NB4 (cell line): Measurements from ENCODE around the gene IL17RC.
A peak's percentile ranks its signal among the peaks of the same experiment; 100 is the strongest.

Experiments used
- DNase-seq: peaks from one replicate; pipeline ENCODE4 v3.0.0; 2010; ENCODE audit warnings: low read depth
- H3K4me3 ChIP-seq: one replicate; pipeline ENCODE4 v1.5.1; 2011; ENCODE audit warnings: mild to moderate bottlenecking, low read depth, low read length, moderate library complexity
- MYC ChIP-seq: IDR thresholded peaks from 2 replicates; pipeline ENCODE4 v1.6.1; 2011; ENCODE audit warnings: low read depth, low read length
- POLR2A ChIP-seq: IDR thresholded peaks from 2 replicates; pipeline ENCODE4 v1.6.1; 2011; ENCODE audit warnings: mild to moderate bottlenecking; ENCODE audit not compliant: insufficient read length; ENCODE audit errors: extremely low read depth
- TF ChIP-seq, protein P1 (sequence below): IDR thresholded peaks from one replicate; pipeline ENCODE4 v1.5.1; 2012; ENCODE audit warnings: low read depth, low read length
- TF ChIP-seq, protein P2 (sequence below): IDR thresholded peaks from 2 replicates; pipeline ENCODE4 v1.6.1; 2011; ENCODE audit warnings: low read depth, low read length

The IL17RC gene

DNA sequence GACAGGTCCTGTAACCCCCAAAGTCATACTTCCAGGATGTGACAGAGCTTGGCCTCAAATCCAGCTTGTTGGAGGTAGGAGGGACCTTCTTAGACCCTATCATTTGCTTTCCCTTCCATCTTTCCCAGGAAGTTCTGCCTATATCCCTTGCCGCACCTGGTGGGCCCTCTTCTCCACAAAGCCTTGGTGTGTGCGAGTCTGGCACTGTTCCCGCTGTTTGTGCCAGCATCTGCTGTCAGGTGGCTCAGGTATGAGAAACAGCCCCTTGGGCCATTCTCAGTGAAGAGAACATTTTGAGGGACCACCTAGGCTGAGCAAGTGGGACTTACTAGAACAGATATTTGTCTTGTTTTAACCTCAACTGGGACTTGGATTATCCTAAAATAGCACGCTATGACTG lies 13.0 kb upstream of the IL17RC start:
- peak overlapping the region; percentile 82 for H3K4me3 ChIP-seq
- DNase-seq = no peak
- TF ChIP-seq POLR2A (no peak), MYC (no peak)
- TF ChIP-seq, protein P1, sequence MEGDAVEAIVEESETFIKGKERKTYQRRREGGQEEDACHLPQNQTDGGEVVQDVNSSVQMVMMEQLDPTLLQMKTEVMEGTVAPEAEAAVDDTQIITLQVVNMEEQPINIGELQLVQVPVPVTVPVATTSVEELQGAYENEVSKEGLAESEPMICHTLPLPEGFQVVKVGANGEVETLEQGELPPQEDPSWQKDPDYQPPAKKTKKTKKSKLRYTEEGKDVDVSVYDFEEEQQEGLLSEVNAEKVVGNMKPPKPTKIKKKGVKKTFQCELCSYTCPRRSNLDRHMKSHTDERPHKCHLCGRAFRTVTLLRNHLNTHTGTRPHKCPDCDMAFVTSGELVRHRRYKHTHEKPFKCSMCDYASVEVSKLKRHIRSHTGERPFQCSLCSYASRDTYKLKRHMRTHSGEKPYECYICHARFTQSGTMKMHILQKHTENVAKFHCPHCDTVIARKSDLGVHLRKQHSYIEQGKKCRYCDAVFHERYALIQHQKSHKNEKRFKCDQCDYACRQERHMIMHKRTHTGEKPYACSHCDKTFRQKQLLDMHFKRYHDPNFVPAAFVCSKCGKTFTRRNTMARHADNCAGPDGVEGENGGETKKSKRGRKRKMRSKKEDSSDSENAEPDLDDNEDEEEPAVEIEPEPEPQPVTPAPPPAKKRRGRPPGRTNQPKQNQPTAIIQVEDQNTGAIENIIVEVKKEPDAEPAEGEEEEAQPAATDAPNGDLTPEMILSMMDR = no peak
- TF ChIP-seq, protein P2, sequence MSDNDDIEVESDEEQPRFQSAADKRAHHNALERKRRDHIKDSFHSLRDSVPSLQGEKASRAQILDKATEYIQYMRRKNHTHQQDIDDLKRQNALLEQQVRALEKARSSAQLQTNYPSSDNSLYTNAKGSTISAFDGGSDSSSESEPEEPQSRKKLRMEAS = no peak

DNA sequence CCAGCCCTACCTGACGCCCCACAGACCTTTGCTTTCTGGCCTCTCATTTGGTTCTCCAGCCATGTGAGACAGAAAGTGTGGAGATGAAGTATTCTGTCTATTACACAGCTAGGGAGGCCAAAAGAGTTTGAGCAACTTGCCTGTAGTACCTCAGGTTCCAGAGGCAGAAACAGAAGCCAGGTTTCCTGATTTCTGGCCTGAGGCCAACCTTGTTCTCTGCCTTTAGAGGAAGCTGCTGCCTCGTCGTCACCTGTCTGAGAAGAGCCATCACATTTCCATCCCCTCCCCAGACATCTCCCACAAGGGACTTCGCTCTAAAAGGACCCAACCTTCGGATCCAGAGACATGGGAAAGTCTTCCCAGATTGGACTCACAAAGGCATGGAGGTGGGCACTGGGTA lies 10.4 kb upstream of the IL17RC start:
- H3K4me3 ChIP-seq = no peak overlapping the region
- TF ChIP-seq, protein P1 = no peak
- TF ChIP-seq, protein P2 = no peak
- TF ChIP-seq MYC = no peak
- no peak for TF ChIP-seq POLR2A
- DNase-seq = no peak

DNA sequence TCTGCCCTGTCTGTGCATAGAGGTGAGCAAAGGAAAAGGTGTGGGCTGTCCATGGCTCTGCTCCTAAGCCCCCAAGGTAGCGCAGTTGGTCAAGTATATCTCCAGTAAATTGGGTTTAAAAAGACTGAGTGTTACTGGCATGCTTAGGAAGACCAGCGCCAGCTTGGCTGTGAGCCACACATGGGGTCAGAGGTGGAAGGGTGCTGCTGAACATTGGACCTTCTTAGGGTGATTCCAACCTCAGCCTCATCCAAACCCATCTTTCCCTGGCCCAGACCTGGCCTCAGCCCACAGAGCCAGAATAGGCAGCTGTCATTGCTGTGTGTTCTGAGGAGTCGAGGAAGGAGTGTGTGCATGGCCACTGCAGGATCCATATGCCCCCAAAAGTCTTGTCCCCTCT lies 8.6 kb upstream of the IL17RC start:
- DNase-seq = no peak
- H3K4me3 ChIP-seq = no peak overlapping the region
- no peak for TF ChIP-seq MYC
- no peak for TF ChIP-seq POLR2A
- TF ChIP-seq, protein P2 = no peak
- TF ChIP-seq, protein P1 = no peak

DNA sequence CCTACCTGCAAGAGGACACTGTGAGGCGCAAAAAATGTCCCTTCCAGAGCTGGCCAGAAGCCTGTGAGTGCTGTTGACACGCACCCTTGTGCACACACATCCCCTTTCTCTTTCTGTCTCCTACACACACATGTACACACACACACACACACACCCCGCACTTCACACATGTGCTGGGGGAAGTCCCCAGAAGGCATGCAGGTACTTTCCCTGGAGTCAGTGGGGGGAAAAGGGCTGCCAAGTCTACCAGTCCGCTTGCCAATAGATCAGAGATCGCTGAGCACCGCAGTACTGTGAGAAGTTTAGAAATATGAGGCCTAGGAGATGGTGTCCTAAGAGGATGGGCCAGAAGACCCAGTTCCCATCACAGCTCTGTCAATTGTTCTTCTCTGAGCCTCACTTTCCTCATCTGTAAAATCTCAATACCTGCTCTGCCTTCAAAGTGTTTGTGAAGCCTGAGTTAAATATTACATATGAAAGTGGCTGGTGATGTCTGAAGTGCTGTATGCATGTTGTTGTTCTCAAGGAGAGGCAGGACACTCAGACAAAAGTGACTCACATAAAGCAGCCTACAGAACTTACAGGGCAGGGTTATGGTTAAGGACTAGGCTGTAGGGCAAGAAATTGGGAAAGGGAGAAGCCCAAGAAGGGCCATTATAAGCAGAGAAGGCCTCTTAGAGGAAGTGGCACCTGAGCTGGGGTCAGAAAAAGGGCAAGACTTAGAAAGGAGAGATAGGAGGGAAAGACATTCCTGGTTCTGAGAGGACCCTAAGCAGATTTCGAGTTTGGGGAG lies 7.5 kb upstream of the IL17RC start:
- H3K4me3 ChIP-seq = no peak overlapping the region
- no peak for DNase-seq
- no peak for TF ChIP-seq POLR2A
- TF ChIP-seq, protein P2 = no peak

DNA sequence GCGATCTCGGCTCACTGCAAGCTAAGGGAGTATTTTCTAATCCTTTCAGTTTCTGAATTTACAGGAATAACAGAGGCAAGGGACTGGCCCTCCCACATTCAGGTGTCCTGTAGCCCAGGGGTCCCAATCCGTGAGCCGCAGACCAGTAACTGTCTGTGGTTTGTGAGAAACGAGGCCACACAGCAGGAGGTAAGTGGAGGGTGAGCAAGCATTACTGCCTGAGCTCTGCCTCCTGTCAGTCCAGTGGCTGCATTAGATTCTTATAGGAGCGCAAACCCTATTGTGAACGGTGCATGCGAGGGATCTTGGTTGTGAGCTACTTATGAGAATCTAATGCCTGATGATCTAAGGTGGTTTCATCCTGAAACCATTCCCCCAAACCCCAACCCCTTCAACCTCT lies 5.0 kb upstream of the IL17RC start:
- DNase-seq = peak; percentile 94
- H3K4me3 ChIP-seq = no peak overlapping the region
- TF ChIP-seq, protein P1 = no peak
- TF ChIP-seq MYC (no peak), POLR2A (no peak)
- TF ChIP-seq, protein P2 = no peak

DNA sequence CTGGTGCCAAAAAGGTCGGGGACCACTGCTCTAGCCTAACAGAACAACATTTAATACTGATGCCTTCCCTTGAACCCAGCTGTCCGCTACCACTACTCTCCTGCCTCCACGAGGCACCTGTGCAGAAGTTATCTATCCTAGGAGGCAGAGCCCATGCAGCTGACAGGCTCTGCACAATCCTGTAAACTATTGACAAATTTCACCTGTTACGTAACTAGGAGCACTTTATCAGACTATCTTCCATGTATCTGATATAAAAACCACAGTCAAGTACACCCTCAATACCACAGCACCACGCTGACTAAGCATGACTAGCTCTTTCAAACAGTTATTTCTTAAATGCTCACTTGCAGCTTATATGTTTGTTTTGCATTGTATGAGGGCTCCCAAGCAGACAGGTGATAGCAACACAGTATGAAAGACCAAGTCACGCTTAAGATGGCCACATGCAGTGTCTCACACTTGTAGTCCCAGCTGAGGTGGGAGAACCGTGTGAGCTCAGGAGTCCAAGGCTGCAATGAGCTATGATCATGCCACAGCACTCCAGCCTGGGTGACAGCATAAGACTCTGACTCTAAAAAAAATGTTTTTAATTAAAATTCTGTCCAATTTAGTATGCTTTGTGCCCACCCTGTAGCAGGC lies 4.5 kb upstream of the IL17RC start:
- no peak overlapping the region for H3K4me3 ChIP-seq
- peak; percentile 92 for DNase-seq
- TF ChIP-seq, protein P2 = no peak
- TF ChIP-seq MYC (no peak), POLR2A (no peak)
- TF ChIP-seq, protein P1 = no peak
